GM21723 (cell line): ENCODE results near the gene HSBP1L1.
"Not testable (repeated sequence)": the region's sequence is repeated elsewhere in the genome, so short reads cannot be mapped to it uniquely, and the experiment has no call there.

ENCODE experiments used
- ATAC-seq: cut with Tn5 transposase; IDR thresholded peaks from one replicate; pipeline ENCODE4 v1.9.1; 2021; ENCODE audit warnings: mild to moderate bottlenecking, moderate library complexity; ENCODE audit not compliant: unreplicated experiment

Gene HSBP1L1

GRCh38 chr18:79983253-79983652, 18.8 kb downstream of the HSBP1L1 start:
- ATAC-seq, result no peak

- no peak for ATAC-seq
Observed at GRCh38 chr18:79983793-79984192, 19.4 kb downstream of the HSBP1L1 start.

DNA sequence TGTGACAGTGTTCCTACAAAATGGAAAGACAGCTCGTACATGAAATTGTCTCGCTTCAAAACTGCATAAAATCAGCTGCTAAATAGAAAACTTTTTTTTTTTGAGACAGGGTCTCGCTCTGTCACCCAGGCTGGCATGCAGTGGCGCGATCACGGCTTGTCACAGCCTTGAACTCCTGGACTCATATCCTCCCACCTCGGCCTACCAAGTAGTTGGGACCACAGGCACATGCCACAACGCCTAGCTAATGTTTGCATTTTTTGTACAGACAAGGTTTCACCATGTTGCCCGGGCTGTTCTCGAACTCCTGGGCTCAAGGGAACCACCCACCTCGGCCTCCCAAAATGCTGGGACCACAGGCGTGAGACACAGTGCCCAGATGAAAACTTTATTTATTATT, 20.7 kb downstream of the HSBP1L1 start:
- ATAC-seq, result no peak

DNA sequence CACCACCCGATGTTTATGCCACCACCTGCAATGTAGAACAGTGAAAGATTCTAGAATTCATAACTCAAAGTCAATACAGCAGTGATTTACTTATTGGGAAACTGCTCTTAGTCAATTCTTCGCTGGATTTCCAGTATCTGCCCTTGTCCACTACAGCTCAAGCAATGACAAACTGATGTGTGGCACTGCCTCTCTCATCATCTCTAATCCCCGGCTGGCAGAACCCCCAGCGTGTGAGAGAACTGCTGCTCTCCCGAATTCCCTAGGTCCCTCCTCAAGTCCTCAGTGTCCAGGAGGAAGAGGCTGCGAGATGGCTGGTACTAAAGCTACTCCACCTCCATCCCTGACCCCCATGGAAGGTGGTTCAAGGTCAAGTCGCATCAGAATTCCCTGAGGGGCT, 22.3 kb downstream of the HSBP1L1 start:
- no peak for ATAC-seq

DNA sequence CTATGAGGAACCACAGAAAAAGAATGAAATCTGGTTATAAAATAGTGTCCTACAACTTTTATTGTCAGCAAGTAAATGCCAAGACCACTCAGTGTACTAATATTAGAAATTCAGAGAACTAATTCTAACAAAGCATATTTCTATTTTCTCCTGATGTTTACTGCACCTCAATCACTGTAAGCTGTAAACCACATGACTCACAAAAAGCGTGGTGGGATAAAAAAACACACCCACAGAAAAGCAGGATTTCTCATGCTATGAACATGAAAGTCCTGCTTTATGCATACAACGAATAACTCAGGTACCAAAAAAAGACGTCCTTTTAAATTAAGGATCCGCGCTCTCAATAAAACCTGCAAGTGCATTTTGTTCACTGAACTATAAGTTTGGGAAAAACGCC, 23.1 kb downstream of the HSBP1L1 start:
- ATAC-seq, result no peak

DNA sequence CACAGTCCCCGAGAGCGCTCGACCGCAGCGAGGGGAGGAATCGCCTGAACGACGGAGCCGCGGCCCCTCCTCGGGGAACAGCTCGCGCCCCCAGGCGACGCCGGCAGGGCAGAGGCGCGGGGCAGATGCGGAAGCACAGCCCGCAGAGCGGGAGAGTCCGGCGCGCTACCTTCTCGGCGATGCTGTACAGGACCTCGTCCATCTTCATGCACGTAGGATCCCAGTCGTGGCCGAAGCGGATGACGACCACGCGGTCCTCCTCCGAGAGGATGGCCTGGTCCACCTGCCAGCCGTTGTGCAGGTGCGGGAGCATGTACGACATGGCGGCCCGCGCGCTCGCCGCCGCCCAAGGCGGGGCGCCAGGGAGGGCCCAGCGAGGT, 23.6 kb downstream of the HSBP1L1 start:
- ATAC-seq, result peak; percentile 77

GRCh38 chr18:79988451-79989194, 24.2 kb downstream of the HSBP1L1 start, which contains the start of gene TXNL4A:
TSS of gene TXNL4A (minus strand) at chr18:79988563. CDS start at chr18:79988392, 171 bp downstream.
- ATAC-seq, result peak; percentile 97

GRCh38 chr18:79989195-79989497, 24.7 kb downstream of the HSBP1L1 start:
- no peak for ATAC-seq

GRCh38 chr18:79991494-79991893, 27.1 kb downstream of the HSBP1L1 start:
- no peak for ATAC-seq

GRCh38 chr18:79999701-80000100, 35.3 kb downstream of the HSBP1L1 start:
- ATAC-seq, result not testable (repeated sequence)

GRCh38 chr18:80000877-80001276, 36.4 kb downstream of the HSBP1L1 start:
- ATAC-seq, result no peak

DNA sequence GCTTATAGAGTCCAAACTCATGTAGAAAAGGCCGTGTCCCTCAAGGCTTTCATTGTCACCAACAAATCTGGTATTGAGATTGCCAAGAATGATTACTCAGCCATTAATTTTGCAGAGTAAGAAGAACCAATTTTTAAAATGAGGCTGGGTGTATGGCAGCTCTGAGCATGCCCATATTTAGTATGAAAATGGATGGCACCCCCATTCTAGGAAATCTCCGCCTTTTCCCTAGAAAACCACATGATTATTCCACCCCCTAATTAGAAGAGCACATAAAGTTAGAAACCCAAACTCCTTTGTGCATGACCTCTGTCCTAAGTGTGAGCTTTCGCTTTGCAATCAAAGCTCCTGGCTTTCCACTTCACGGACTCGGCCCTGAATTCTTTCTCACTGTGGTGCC, 38.0 kb downstream of the HSBP1L1 start:
- no peak for ATAC-seq

DNA sequence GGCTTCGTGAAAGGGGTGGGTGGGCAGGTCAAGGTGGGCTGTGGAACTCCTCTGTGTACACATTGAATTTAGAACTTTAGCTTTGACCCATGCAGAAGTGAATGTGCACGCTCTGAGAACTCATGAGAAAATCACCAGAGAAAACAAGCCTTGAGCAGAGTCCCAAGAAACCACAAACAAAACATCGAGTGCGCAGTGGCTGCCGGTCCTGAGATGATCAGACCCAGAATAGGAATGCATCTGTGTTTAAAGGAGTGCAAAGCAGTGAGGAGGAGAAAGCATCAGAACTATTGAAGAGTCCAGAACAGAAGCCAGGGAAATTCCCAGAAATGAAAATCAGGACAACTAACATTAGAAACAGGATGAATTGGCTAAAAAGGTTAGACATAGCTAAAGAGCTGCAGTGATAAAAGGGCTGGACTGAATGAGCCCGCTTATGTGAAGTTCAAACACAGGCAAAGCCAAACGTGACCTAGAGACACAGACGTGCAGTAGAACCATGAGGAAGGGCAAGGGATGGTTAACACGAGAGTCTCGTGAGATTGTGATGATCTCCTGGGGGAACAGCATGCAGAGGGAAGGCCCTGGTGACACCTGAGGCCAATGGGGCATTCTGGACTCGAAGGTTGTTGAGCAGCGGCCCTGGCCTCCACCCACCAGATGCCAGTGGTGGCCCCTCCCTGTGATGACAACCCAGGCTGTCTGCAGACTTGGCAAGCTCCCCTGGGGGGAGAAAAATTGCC, 40.3 kb downstream of the HSBP1L1 start:
- ATAC-seq, result no peak

DNA sequence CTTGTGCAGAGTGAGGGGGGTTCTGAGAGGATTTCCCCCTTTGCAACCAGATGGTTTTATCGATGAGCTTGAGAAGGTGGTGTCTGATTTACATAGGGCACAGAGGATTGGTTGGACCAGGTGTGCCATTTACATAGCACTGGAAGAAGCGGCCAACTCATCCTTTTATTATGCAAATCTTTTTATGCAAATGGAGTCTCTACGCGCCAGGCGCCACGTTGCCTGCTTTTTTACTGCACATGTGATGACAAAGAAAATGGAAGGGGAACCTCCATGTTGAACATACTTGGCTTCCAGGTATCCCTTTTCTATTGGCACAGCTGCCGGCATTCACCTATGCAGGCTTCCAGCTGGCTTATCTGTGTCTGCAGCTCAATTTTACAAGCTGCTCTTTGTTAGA, 42.3 kb downstream of the HSBP1L1 start:
- no peak for ATAC-seq

GRCh38 chr18:80009661-80010550, 45.5 kb downstream of the HSBP1L1 start:
- ATAC-seq, result no peak

GRCh38 chr18:80010551-80010906, 46.1 kb downstream of the HSBP1L1 start:
- no peak for ATAC-seq

- ATAC-seq, result not testable (repeated sequence)
Observed at GRCh38 chr18:80011496-80012137, 47.2 kb downstream of the HSBP1L1 start.

GRCh38 chr18:80012714-80013113, 48.3 kb downstream of the HSBP1L1 start:
- ATAC-seq, result no peak
